Measurements from ENCODE around the gene ZNF438. TPM values are rescaled to one million over a fixed set of nuclear protein-coding genes. Genes with fewer than 3 reads are reported as not detected.

Gene ZNF438
- total RNA-seq, 1 experiment from 2014 or later: 0.83 TPM

DNA sequence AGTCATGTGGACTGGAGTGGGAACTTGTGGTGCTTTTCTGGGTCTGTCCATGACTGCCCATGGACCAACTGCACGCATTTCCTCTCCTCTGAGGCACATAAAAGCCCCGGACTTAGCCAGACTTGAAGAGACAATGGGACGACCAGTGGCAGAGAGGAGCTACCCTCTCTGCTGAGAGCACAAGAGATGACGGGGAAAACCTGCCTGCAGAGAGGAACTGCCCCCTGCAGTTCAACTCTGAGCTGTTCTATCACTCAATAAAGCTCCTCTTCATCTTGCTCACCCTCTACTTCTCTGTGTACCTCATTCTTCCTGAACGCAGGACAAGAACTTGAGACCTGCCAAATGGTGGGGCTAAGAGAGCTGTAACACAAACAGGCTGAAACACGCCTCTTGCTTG is 184.5 kb downstream of the ZNF438 start:
- Histone ChIP-seq H3K23me2 (ENCODE audit: insufficient read length, low read depth, low read length, poor library complexity, severe bottlenecking) (no peaks in the 10 kb centered on the region), H3K23ac (ENCODE audit: insufficient read length, low read depth, low read length) (no peak overlapping the region), H4K20me1 (ENCODE audit: control insufficient read depth, insufficient read depth, insufficient read length) (no peaks in the 10 kb centered on the region), H3K27me3 (ENCODE audit: insufficient read depth, low read length) (no peaks in the 10 kb centered on the region), H3K9me3 (ENCODE audit: control insufficient read depth, low read depth, low read length) (no peaks in the 10 kb centered on the region), H4K91ac (ENCODE audit: insufficient read length, low read depth, low read length) (no peak overlapping the region), H2BK12ac (ENCODE audit: insufficient read length, low read depth, low read length) (no peak overlapping the region), H3K18ac (ENCODE audit: insufficient read length, low read depth, low read length) (no peak overlapping the region), H2BK15ac (ENCODE audit: low read depth, low read length) (no peak overlapping the region), H3K27ac (ENCODE audit: insufficient read length, low read depth, low read length) (no peak overlapping the region), H3K79me2 (ENCODE audit: insufficient read depth, low read length) (no peaks in the 10 kb centered on the region; the same call in 1 of the 2 replicates), H2BK20ac (ENCODE audit: low read depth, low read length, poor library complexity, severe bottlenecking) (no peak overlapping the region), H3K14ac (ENCODE audit: insufficient read depth, low read length) (no peak overlapping the region), H3K9ac (ENCODE audit: extremely low read depth, insufficient read length, low read length) (no peak overlapping the region), H2BK5ac (ENCODE audit: insufficient read length, low read length) (no peak overlapping the region), H2AFZ (ENCODE audit: low read length) (no peak overlapping the region), H2AK5ac (ENCODE audit: insufficient read length, low read length) (no peak overlapping the region), H4K5ac (ENCODE audit: insufficient read length, low read depth, low read length) (no peak overlapping the region), H2BK120ac (ENCODE audit: low read depth, low read length, poor library complexity, severe bottlenecking) (no peak overlapping the region), H3K4me2 (ENCODE audit: insufficient read depth, insufficient read length, low read length) (no peak overlapping the region), H3K79me1 (ENCODE audit: insufficient read depth, low read depth, low read length, poor library complexity, severe bottlenecking) (no peaks in the 10 kb centered on the region), H3K4ac (ENCODE audit: low read depth, low read length) (no peak overlapping the region), H4K8ac (replicated peaks; ENCODE audit: insufficient read length, low read depth, low read length) (no peak overlapping the region), H3K4me1 (ENCODE audit: insufficient read depth, low read length) (no peaks in the 10 kb centered on the region; the same call in 1 of the 2 replicates), H3T11ph (ENCODE audit: low read length) (no peak overlapping the region), H3K56ac (ENCODE audit: insufficient read length, low read depth, low read length) (no peak overlapping the region)
- Mint-ChIP-seq H3K4me3 (no peak overlapping the region), H3K36me3 (ENCODE audit: insufficient read depth in 1 of 3, low read depth in 3 of 3) (peaks cover 0 to 1% (median 0%) of the 10 kb centered on the region in 3 experiments; a peak in 3 of 7 replicates), H3K4me1 (no peaks in the 10 kb centered on the region), H3K27me3 (ENCODE audit: low read depth) (peaks cover 4% of the 10 kb centered on the region), H3K9me3 (no peaks in the 10 kb centered on the region), H3K27ac (no peak overlapping the region)
- no CpG with 5 or more reads among the region's 6 CpGs for WGBS (ENCODE audit: extremely low coverage, insufficient read length, low lambda C conversion rate)
- TF ChIP-seq, protein P1, sequence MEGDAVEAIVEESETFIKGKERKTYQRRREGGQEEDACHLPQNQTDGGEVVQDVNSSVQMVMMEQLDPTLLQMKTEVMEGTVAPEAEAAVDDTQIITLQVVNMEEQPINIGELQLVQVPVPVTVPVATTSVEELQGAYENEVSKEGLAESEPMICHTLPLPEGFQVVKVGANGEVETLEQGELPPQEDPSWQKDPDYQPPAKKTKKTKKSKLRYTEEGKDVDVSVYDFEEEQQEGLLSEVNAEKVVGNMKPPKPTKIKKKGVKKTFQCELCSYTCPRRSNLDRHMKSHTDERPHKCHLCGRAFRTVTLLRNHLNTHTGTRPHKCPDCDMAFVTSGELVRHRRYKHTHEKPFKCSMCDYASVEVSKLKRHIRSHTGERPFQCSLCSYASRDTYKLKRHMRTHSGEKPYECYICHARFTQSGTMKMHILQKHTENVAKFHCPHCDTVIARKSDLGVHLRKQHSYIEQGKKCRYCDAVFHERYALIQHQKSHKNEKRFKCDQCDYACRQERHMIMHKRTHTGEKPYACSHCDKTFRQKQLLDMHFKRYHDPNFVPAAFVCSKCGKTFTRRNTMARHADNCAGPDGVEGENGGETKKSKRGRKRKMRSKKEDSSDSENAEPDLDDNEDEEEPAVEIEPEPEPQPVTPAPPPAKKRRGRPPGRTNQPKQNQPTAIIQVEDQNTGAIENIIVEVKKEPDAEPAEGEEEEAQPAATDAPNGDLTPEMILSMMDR (conservative IDR thresholded peaks at IDR 0.05): no peak
- DNase-seq: no peak
